Loucy (cell line): ENCODE measurements around the gene CCDC47.
A peak's percentile ranks its signal among the peaks of the same experiment; 100 is the strongest.

Source experiments
- H2AFZ ChIP-seq: fragments of 200-600 bp; sonication (generic); 2 replicates; pipeline ENCODE4 v1.6.0; 2016; ENCODE audit warnings: antibody characterized with exemption, mild to moderate bottlenecking, low read length, moderate library complexity
- H3F3A ChIP-seq: fragments of 200-600 bp; 2 replicates; pipeline ENCODE4 v1.6.0; 2016; ENCODE audit warnings: antibody characterized with exemption, low read depth, mild to moderate bottlenecking
- H3K27me3 ChIP-seq: fragments of 200-600 bp; sonication (generic); 2 replicates; pipeline ENCODE4 v1.6.1; 2014; ENCODE audit warnings: low read length, mild to moderate bottlenecking; ENCODE audit not compliant: insufficient read depth, poor library complexity, severe bottlenecking
- H3K36me3 ChIP-seq: fragments of 200-600 bp; sonication (generic); 2 replicates; pipeline ENCODE4 v1.6.1; 2016; ENCODE audit warnings: low read length; ENCODE audit not compliant: insufficient read depth
- H3K4me1 ChIP-seq: fragments of 200-600 bp; sonication (generic); 2 replicates; pipeline ENCODE4 v1.5.1; 2014; ENCODE audit warnings: low read length, mild to moderate bottlenecking; ENCODE audit not compliant: insufficient read depth, poor library complexity, severe bottlenecking
- H3K4me2 ChIP-seq: fragments of 200-600 bp; sonication (generic); 2 replicates; pipeline ENCODE4 v1.6.0; 2014; ENCODE audit warnings: antibody characterized with exemption, low read length, low read depth, mild to moderate bottlenecking; ENCODE audit not compliant: poor library complexity, severe bottlenecking
- H3K4me3 ChIP-seq: fragments of 200-600 bp; sonication (generic); 2 replicates; pipeline ENCODE4 v1.5.1; 2014; ENCODE audit warnings: low read length, mild to moderate bottlenecking, mixed read lengths; ENCODE audit not compliant: poor library complexity, severe bottlenecking
- H3K79me2 ChIP-seq: fragments of 200-600 bp; sonication (generic); 2 replicates; pipeline ENCODE4 v1.6.1; 2014; ENCODE audit warnings: low read length; ENCODE audit not compliant: insufficient read depth
- H3K9ac ChIP-seq: fragments of 200-600 bp; sonication (generic); 2 replicates; pipeline ENCODE4 v1.6.0; 2014; ENCODE audit warnings: mild to moderate bottlenecking, low read depth, low read length, moderate library complexity; ENCODE audit not compliant: poor library complexity, severe bottlenecking
- H3K9me2 ChIP-seq: fragments of 200-600 bp; sonication (generic); replicated peaks from 2 replicates; pipeline ENCODE4 v1.6.1; 2016; ENCODE audit warnings: low read depth, low read length, mixed read lengths
- H3K9me3 ChIP-seq: fragments of 200-600 bp; sonication (generic); 2 replicates; pipeline ENCODE4 v1.6.1; 2014; ENCODE audit warnings: mild to moderate bottlenecking, antibody characterized with exemption, low read length, low read depth; ENCODE audit not compliant: insufficient read depth
- H4K20me1 ChIP-seq: fragments of 200-600 bp; sonication (generic); 2 replicates; pipeline ENCODE4 v1.6.0; 2014; ENCODE audit warnings: antibody characterized with exemption, low read length, mild to moderate bottlenecking; ENCODE audit not compliant: insufficient read depth, poor library complexity, severe bottlenecking
- EZH2phosphoT487 ChIP-seq: fragments of 200-600 bp; IDR thresholded peaks from 2 replicates; pipeline ENCODE4 v1.6.1; 2018; ENCODE audit warnings: antibody characterized with exemption, mild to moderate bottlenecking, moderate library complexity, borderline replicate concordance
- TF ChIP-seq, protein P1 (sequence below): fragments of 200-600 bp; sonication (generic); conservative IDR thresholded peaks from 2 replicates; pipeline ENCODE4 v1.5.1; 2014; ENCODE audit warnings: mild to moderate bottlenecking, antibody characterized with exemption, low read length

The CCDC47 gene

DNA sequence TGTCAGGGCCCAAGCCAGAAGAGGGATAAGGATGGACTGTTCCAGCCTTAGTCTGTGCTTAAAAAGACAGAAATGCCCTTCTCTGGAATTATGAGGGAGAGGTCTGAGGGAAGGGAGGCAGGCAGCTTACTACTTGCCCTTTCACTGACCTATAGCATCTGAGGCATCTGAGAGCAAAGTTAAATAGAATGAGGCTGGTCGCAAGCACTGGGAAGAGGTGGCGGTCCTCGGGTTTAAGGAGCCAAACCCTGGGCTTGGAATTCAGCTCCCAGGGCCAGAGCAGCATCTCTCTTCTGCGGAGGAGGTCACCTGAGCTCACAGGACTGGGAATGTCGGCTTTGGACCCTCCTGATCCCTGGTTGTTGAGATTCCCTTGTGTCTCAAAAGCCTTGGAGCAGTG, 70.4 kb downstream of the CCDC47 start:
- H4K20me1 ChIP-seq, result no peaks in the 10 kb centered on the region
- H2AFZ ChIP-seq, result no peak overlapping the region
- H3K4me2 ChIP-seq, result no peak overlapping the region
- H3K4me3 ChIP-seq, result no peak overlapping the region
- no peaks in the 10 kb centered on the region for H3K27me3 ChIP-seq
- H3K4me1 ChIP-seq, result peaks cover 34% of the 10 kb centered on the region
- no peaks in the 10 kb centered on the region for H3K9me2 ChIP-seq
- TF ChIP-seq EZH2phosphoT487, result no peak
- TF ChIP-seq, protein P1, sequence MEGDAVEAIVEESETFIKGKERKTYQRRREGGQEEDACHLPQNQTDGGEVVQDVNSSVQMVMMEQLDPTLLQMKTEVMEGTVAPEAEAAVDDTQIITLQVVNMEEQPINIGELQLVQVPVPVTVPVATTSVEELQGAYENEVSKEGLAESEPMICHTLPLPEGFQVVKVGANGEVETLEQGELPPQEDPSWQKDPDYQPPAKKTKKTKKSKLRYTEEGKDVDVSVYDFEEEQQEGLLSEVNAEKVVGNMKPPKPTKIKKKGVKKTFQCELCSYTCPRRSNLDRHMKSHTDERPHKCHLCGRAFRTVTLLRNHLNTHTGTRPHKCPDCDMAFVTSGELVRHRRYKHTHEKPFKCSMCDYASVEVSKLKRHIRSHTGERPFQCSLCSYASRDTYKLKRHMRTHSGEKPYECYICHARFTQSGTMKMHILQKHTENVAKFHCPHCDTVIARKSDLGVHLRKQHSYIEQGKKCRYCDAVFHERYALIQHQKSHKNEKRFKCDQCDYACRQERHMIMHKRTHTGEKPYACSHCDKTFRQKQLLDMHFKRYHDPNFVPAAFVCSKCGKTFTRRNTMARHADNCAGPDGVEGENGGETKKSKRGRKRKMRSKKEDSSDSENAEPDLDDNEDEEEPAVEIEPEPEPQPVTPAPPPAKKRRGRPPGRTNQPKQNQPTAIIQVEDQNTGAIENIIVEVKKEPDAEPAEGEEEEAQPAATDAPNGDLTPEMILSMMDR, result no peak
- H3K79me2 ChIP-seq, result peaks cover 18% of the 10 kb centered on the region; the same call in 1 of the 2 replicates
- no peak overlapping the region for H3K9ac ChIP-seq
- no peaks in the 10 kb centered on the region for H3K36me3 ChIP-seq
- no peaks in the 10 kb centered on the region for H3K9me3 ChIP-seq
- H3F3A ChIP-seq, result 0 out of 2 replicates have a peak, but pooled peaks cover 9% of the 10 kb centered on the region

DNA sequence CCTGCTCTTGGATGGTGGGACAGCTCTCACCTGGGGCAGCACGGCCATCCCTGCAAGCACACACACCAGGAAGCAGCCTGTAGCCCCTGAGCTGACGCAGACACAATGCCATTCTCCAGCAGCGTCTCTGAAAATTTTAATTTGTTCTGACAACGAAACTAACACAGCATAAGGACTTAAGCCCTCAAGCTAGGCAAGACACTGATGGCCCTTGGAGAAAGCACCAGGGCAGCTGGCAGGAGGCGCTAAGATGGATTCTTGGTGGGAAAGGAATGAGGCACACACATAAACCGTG, 70.7 kb downstream of the CCDC47 start:
- Histone ChIP-seq H3K79me2 (peaks cover 22% of the 10 kb centered on the region; the same call in 1 of the 2 replicates), H3K4me1 (peaks cover 37% of the 10 kb centered on the region), H3K4me2 (peak overlapping the region; percentile 63), H3K4me3 (peak overlapping the region; percentile 50), H3F3A (0 out of 2 replicates have a peak, but pooled peaks cover 9% of the 10 kb centered on the region), H4K20me1 (peaks cover under 1% of the 10 kb centered on the region), H2AFZ (no peak overlapping the region), H3K27me3 (no peaks in the 10 kb centered on the region), H3K9me3 (no peaks in the 10 kb centered on the region), H3K9me2 (no peaks in the 10 kb centered on the region), H3K9ac (no peak overlapping the region), H3K36me3 (no peaks in the 10 kb centered on the region)
- TF ChIP-seq, protein P1, result no peak
- TF ChIP-seq EZH2phosphoT487, result no peak

GRCh38 chr17:63701868-63702720, 71.3 kb downstream of the CCDC47 start:
- peaks cover 43% of the 10 kb centered on the region for H3K4me1 ChIP-seq

More at GRCh38 chr17:63701868-63702720, 71.3 kb downstream of the CCDC47 start:
- Histone ChIP-seq H4K20me1 (peaks cover 6% of the 10 kb centered on the region), H3K4me2 (peak overlapping the region; percentile 63), H3K27me3 (no peaks in the 10 kb centered on the region), H3K9ac (no peak overlapping the region), H2AFZ (no peak overlapping the region), H3K36me3 (no peaks in the 10 kb centered on the region), H3K79me2 (peaks cover 27% of the 10 kb centered on the region; the same call in 1 of the 2 replicates), H3K4me3 (peak overlapping the region; percentile 50), H3K9me2 (no peaks in the 10 kb centered on the region), H3K9me3 (no peaks in the 10 kb centered on the region), H3F3A (0 out of 2 replicates have a peak, but pooled peaks cover 9% of the 10 kb centered on the region)
- TF ChIP-seq, protein P1, result no peak
